HepG2 (cell line): ENCODE data around the gene RHCE. TPM values are rescaled to one million over a fixed set of nuclear protein-coding genes. Genes with fewer than 3 reads are reported as not detected.
"Not testable (repeated sequence)": the region's sequence is repeated elsewhere in the genome, so short reads cannot be mapped to it uniquely, and the experiment has no call there.

Source experiments
- ATAC-seq: fragments of 200-7000 bp; cut with Tn5 transposase; 3 replicates; pipeline ENCODE4 v1.9.1; 2020; ENCODE audit warnings: mild to moderate bottlenecking, moderate library complexity
- BruUV-seq: library from RNA; stranded (reverse); fragments of 400-500 nt; replicated peaks from 2 replicates; lab custom pipeline; 2021; lab: Mats Ljungman, UMichigan
- CTCF ChIA-PET: fragments of 300-600 bp; formaldehyde crosslinking; extraction: SDS; loops from one replicate; lab custom pipeline; 2021; ENCODE audit warnings: low total read pairs, inconsistent platforms, low intra/inter-chr PET ratio; lab: Yijun Ruan, JAX
- POLR2A ChIA-PET: fragments of 350-600 bp; sonication (Branson Sonifier 250); formaldehyde crosslinking; loops from one replicate; lab custom pipeline; 2020; ENCODE audit warnings: antibody characterized with exemption, inconsistent platforms; lab: Yijun Ruan, JAX
- DNase-seq: peaks from one replicate; pipeline ENCODE4 v3.0.0-alpha.2; 2015; ENCODE audit warnings: low spot score
- FAIRE-seq: peaks from 3 replicates; lab custom pipeline; 2011; peaks lifted over from hg19 to GRCh38; lab: Jason Lieb, UNC
- H2AFZ ChIP-seq: one replicate; pipeline ENCODE4 v1.6.1; 2011; ENCODE audit warnings: low read length, inconsistent platforms
- H3K27ac ChIP-seq: fragments of 300-600 bp; 3 replicates; pipeline ENCODE4 v1.8.0; 2011; ENCODE audit warnings: mixed run types, mild to moderate bottlenecking, mixed read lengths, low read length, inconsistent platforms; ENCODE audit not compliant: insufficient read depth; ENCODE audit errors: extremely low read length
- H3K27me3 ChIP-seq, 2 experiments: fragments of 200-600 bp in 1 of 2; 2 replicates in 1 of 2; 3 replicates in 1 of 2; pipeline versions ENCODE4 v1.6.0 to v1.8.0; 2011; ENCODE audit warnings: low read length in 2 of 2, mild to moderate bottlenecking in 2 of 2, moderate library complexity in 2 of 2, inconsistent platforms in 1 of 2; ENCODE audit not compliant: insufficient read depth in 2 of 2, control insufficient read depth in 1 of 2
- H3K36me3 ChIP-seq, 2 experiments: fragments of 200-600 bp in 1 of 2; replicated peaks in 1 of 2; 2 replicates in 1 of 2; 3 replicates in 1 of 2; pipeline versions ENCODE4 v1.5.1 to v1.8.0; 2011; ENCODE audit warnings: low read length in 2 of 2, inconsistent platforms in 1 of 2; ENCODE audit not compliant: insufficient read depth in 2 of 2, control insufficient read depth in 1 of 2
- H3K4me1 ChIP-seq: 2 replicates; pipeline ENCODE4 v1.5.1; 2012; ENCODE audit warnings: low read length, inconsistent platforms; ENCODE audit not compliant: insufficient read depth
- H3K4me2 ChIP-seq: 2 replicates; pipeline ENCODE4 v1.6.0; 2011; ENCODE audit warnings: low read depth, low read length, inconsistent platforms
- H3K4me3 ChIP-seq, 3 experiments: fragments of 200-600 bp in 1 of 3; sonication (generic), shearing (Covaris generic) in 1 of 3; replicated peaks in 1 of 3; 2 replicates each; pipeline ENCODE4 v1.5.1; 2011 to 2016; ENCODE audit warnings: low read length in 3 of 3, inconsistent platforms in 2 of 3, low read depth in 2 of 3, mild to moderate bottlenecking in 2 of 3, control low read depth in 1 of 3, mixed read lengths in 1 of 3; ENCODE audit not compliant: insufficient read depth in 1 of 3
- H3K79me2 ChIP-seq: one replicate; pipeline ENCODE4 v1.6.1; 2011; ENCODE audit warnings: low read length, inconsistent platforms; ENCODE audit not compliant: insufficient read depth
- H3K9ac ChIP-seq: 2 replicates; pipeline ENCODE4 v1.6.0; 2011; ENCODE audit warnings: mild to moderate bottlenecking, low read depth, low read length, inconsistent platforms; ENCODE audit not compliant: insufficient read depth
- H3K9me3 ChIP-seq: 2 replicates; pipeline ENCODE4 v1.5.1; 2012; ENCODE audit warnings: mild to moderate bottlenecking, low read length
- H4K20me1 ChIP-seq: 2 replicates; pipeline ENCODE4 v1.6.0; 2011; ENCODE audit warnings: inconsistent platforms, mild to moderate bottlenecking, low read length, moderate library complexity; ENCODE audit not compliant: insufficient read depth
- WGBS: methylation state at CpG from one replicate; pipeline ENCODE4 v1.1.6; 2017; ENCODE audit warnings: low lambda C conversion rate; 5-methylcytosine and 5-hydroxymethylcytosine counted together
- in situ Hi-C: cut with HindIII; loops from 2 replicates; pipeline ENCODE4 v1.10.0; 2017; ENCODE audit warnings: low pct_unique_long_range_greater_than_20kb; ENCODE audit not compliant: extremely low pct_ligation_motif_present
- intact Hi-C: fragments of 100-400 bp; cut with micrococcal nuclease; formaldehyde crosslinking; loops from one replicate; pipeline ENCODE4 v1.10.0; 2022; ENCODE audit not compliant: unreplicated experiment
- polyA plus RNA-seq, 8 experiments: library from polyadenylated mRNA; depleted of rRNA in 3 of 8; stranded (reverse) in 7 of 8; unstranded in 1 of 8; fragments of >200 nt; fragmentation: Illumina TruSeq in 4 of 8; extraction: Trizol in 4 of 8; gene quantifications; 2 replicates each; pipeline versions ENCODE4 v1.2.1 to v1.2.3, GENCODE V29; 2011 to 2016; ENCODE audit warnings: low read depth in 4 of 8, missing spikeins in 1 of 8, mixed read lengths in 1 of 8; ENCODE audit not compliant: insufficient read depth in 1 of 8
- total RNA-seq, 5 experiments: library from RNA; depleted of rRNA; stranded (reverse); fragments of >200 nt; fragmentation: Illumina TruSeq; extraction: Trizol; gene quantifications; 2 replicates each; pipeline ENCODE4 v1.2.3, GENCODE V29; 2016; ENCODE audit warnings: low read depth in 1 of 5

The RHCE gene
- total and polyA plus RNA-seq, 2 of the 13 experiments (the other 11 are each of a cell fraction or from before 2014, with no cell fraction given) = 0.30 TPM; not detected in 1

GRCh38 chr1:25409641-25410427 is 10.8 kb downstream of the RHCE start:
- BruUV-seq, H3K4me1 ChIP-seq, H3K9ac ChIP-seq, CTCF ChIA-PET, ATAC-seq, H3K79me2 ChIP-seq, H3K9me3 ChIP-seq, H2AFZ ChIP-seq, H3K36me3 ChIP-seq, H3K27ac ChIP-seq, H3K4me3 ChIP-seq, H4K20me1 ChIP-seq, POLR2A ChIA-PET, DNase-seq, H3K27me3 ChIP-seq, FAIRE-seq, H3K4me2 ChIP-seq: not testable (repeated sequence)
- in situ Hi-C loops = loop anchor here (25.0 kb wide), 1 partner anchor 102 kb away; no protein-coding TSS in a partner anchor
- intact Hi-C loops = loop anchor here (10.0 kb wide), 1 partner anchor 125 kb away; no protein-coding TSS in a partner anchor
- WGBS = 56% methylated on average over 9 of the region's 10 CpGs

GRCh38 chr1:25405731-25406305 is 14.8 kb downstream of the RHCE start:
- H3K27me3 ChIP-seq, H3K9me3 ChIP-seq, intact Hi-C loops, H3K79me2 ChIP-seq, H3K27ac ChIP-seq, H3K9ac ChIP-seq, H3K36me3 ChIP-seq, DNase-seq, H3K4me2 ChIP-seq, H4K20me1 ChIP-seq, H3K4me3 ChIP-seq, H3K4me1 ChIP-seq, BruUV-seq, POLR2A ChIA-PET, CTCF ChIA-PET, H2AFZ ChIP-seq, FAIRE-seq: not testable (repeated sequence)
- ATAC-seq = 0 out of 3 replicates have a peak, but pooled peaks have one; percentile 35
- 83% methylated on average over 8 of the region's 12 CpGs for WGBS
- in situ Hi-C loops = loop anchor here (25.0 kb wide), 1 partner anchor 106 kb away; no protein-coding TSS in a partner anchor
